NCI-H510A (cell line): ENCODE measurements around the gene BAIAP2L2.
"Not testable (repeated sequence)": the region's sequence is repeated elsewhere in the genome, so short reads cannot be mapped to it uniquely, and the experiment has no call there.

ENCODE experiments used
- DNase-seq: peaks from one replicate; lab custom pipeline; 2025; lab: John Stamatoyannopoulos, UW

The BAIAP2L2 gene

DNA sequence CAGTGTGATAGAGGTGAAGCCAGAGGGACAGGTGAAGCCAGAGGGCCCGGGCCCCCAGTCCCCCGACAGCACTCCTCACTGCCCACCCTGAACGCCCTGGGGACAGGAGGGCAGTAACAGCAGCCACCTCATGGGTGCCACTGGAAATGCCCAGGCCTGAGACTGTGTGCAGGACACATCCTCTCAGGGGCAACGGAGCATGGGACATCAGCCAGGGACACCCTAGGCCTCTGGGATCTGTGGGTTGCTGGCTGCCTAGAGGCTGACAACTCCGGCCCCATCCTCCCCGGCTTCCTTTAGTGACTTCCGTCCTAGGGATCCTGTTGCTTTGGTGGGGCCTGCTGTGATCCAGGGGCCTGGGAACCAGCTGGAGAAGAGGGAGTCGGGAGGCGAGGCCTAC, 17.4 kb upstream of the BAIAP2L2 start:
- DNase-seq = no peak

DNA sequence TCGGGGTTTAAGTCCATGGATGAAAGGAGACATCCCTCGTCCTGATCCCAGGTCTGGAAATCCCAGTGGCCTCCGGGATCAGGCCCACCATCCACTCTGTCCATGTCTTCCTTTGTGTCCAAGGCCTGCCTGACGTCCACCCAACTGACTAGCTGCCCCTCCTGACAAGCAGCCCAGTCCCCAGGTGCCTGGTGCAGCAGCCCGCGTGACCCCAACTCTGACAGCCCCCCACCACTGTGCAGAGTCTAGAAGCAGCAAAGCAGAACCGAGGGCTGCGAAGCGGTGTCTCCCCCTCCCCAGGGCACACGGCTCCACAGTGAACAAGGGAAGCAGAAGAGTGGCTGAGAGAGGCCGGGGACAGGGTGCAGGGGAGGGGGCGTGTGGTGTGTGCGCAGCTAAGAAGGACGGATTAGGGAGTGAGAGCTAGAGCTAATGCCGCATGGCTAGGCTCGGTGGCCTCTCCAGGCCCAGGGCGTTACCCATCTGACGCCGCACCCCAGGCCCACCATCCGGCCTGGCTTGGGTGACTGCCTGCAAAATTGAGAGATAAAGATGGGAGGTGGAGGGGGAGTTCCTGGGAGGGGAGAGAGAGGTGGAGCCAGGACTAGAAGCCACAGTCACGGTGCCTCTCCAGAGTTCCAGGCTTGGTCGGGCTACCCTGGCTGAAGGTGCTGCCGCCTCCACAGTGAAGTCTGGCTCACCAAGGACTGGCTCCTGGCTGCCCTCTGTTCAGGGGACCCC, 16.6 kb upstream of the BAIAP2L2 start:
- no peak for DNase-seq

DNA sequence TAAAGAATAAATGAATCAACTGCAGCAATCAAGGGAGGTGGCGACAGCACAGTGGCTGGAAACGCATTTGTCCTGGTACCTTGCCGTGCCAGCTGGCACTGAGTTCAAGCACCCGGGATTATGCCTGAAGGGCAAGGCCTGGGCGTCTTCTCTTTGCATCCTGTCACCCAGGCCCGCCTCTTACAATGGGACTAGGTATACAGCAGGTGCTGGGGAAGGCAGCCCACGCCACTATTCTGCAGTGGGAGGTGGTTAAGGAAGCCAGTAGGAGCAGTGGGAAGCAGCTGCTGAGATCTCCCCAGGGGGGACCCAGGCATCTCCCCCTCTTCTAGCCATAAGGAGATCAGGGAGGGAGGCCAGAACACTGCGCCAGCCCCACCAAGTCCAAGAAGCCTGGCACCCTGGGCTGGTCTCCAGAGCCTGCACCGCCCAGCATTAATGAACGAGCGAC, 15.3 kb upstream of the BAIAP2L2 start:
- DNase-seq = no peak

DNA sequence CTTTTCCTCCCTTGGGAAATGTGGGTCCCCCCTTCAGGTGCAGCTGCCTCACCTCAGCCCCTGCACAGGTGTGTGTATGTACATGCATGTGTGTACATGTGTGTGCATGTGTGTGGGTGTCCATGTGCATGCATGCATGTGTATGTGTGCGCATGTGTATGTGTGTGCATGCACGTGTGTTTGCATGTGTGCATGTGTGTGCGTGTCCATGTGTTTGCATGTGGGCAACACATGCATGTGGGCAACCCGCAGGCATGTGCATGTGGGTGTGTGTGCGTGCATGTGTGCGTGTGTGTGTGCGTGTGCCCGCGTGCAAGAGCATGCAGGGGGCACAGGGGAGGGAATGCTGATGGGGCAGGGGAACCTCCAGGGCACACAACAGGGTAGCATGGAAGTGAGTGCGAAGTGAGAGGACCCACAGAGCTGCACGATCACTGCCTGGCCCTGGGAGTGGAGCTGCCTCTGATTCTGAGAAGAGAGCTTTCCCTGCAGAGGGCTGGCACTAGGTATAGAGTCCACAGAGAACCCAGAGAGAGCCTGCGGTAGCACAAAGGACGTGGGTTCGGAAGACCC, 14.6 kb upstream of the BAIAP2L2 start:
- no peak for DNase-seq

DNA sequence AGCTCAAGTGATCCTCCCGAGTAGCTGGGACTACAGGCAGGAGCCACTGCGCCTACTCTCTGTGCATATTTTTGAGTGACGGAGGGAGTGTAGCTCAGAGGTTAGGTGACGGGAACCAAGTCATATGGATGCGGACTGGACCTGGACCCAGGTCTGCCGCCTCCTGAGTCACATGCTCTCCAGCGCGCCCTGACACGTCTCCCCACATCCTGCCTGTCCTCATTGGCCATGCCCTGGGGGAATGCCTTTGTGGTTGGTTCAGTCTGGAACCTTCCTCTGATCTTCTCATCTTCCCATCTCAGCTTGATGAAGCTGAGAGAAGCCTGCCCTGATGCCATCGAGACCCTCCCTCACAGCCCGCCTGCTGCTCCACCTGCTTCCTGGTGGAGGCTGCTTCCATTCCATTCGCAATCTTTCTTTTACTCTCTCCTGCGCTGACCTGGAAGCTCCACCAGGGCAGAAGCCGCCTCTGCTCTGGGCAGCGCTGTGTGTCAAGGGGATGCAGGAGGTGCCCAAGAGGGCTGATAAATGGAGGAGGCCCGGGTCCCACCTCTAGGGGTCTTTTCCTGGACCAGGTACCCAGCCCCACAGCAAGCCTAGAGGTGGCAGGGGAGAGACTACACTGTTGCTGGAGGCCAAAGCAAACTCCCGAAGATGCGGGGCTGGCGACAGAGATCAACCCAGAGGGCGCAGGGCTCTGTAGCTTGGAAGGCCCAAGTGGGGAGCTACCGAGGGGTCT, 13.9 kb upstream of the BAIAP2L2 start:
- DNase-seq = no peak

DNA sequence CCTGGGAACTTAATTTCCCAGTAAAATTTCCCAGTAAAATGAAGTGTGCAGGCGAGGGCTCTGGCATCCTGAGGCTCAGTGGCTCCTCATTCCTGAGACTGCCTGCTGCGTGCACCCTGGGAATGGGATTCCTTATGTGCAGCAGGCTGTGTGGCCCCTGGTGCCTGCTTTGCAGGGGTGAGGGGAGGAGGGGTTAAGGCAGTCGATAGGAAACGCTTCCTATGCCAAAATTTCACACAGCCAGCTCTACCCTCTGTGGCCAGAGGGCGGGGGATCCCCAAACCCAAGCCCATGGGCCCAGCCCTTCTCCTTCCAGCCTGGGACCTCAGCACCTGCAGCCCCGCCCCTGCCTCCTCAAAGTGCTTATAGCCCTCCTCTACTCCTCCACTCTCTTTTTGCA, 12.1 kb upstream of the BAIAP2L2 start:
- no peak for DNase-seq

DNA sequence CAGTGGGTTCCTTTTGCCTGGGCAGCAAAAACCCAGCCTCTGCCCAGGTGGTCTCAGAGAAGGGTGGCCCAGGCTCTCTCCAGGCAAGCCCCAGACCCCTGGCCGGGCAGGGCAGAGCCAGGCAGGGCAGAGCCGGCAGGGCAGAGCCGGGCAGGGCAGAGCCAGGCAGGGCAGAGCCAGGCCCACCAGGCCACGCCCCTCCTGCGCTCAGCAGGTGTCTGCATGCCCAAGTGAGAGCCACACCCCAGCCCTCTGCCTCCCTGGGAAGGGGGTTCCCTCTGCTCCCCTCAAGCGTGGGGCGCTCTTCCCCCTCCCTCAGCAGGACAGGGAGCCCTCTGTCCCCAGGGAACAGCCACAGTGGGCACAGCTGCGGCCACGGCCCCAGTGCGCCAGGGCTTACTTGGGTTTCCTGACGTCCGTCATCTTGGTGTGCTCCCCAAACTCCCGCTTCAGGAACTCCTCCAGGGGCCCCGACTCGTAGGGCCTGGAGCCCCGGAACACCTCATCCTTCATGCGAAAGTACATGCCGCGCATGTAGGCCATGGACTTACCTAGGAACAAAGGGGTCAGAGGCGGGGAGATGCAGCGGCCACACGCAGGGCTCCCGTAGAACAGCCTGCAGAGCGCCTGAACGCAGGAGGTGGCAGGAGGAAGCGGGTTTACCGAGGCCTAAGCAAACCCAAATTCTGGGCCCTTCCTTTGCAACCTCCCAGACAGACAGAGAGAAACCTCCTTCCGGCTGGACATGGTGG, 10.1 kb upstream of the BAIAP2L2 start:
- no peak for DNase-seq

DNA sequence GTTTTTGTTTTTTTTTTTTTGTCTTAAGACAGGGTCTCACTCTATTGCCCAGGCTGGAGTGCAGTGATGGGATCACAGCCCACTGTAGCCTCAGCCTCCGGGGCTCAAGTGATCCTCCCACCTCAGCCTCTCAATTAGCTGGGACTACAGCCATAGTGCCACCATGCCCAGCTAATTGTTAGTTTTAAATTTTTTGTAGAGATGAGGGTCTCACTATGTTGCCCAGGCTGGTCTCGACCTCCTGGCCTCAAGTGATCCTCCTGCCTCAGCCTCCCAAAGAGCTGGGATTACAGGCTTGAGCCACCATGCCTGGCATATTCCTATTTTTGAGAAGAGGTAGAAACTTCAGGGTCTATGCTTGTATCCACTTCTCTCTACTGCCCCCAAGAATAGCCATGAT, 8.3 kb upstream of the BAIAP2L2 start:
- not testable (repeated sequence) for DNase-seq

DNA sequence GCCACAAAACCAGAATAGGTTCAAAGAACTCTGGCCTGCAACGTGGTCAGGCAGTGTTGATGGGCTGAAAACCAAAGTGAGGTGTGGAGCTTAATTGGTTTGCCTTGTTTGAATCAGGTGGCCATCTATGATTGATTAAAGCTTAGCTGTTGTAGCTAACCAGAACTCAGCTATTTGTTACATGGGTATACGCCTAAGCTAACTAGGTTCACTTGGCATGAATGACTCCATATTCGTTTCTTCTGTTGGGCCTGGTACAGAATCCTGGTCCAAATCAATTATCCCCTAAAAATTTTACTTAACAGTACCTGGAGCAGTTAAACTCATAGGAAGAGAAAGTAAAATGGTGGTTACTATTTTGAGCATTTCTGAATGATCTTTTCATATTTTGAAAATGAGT, 7.7 kb upstream of the BAIAP2L2 start:
- DNase-seq = no peak

DNA sequence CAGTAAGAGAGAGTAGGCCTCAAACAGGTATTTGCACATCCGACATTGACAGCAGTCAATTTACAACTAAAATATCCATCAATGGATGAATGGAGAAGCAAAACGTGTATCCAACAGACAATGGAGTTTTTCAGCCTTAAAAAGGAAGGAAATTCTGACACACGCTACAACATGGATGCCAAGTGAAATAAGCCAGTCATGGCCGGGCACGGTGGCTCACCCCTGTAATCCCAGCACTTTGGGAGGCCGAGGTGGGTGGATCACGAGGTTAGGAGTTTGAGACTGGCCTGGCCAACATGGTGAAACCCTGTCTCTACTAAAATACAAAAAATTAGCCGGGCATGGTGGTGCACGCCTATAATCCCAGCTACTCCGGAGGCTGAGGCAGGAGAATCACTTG, 7.1 kb upstream of the BAIAP2L2 start:
- DNase-seq = not testable (repeated sequence)

DNA sequence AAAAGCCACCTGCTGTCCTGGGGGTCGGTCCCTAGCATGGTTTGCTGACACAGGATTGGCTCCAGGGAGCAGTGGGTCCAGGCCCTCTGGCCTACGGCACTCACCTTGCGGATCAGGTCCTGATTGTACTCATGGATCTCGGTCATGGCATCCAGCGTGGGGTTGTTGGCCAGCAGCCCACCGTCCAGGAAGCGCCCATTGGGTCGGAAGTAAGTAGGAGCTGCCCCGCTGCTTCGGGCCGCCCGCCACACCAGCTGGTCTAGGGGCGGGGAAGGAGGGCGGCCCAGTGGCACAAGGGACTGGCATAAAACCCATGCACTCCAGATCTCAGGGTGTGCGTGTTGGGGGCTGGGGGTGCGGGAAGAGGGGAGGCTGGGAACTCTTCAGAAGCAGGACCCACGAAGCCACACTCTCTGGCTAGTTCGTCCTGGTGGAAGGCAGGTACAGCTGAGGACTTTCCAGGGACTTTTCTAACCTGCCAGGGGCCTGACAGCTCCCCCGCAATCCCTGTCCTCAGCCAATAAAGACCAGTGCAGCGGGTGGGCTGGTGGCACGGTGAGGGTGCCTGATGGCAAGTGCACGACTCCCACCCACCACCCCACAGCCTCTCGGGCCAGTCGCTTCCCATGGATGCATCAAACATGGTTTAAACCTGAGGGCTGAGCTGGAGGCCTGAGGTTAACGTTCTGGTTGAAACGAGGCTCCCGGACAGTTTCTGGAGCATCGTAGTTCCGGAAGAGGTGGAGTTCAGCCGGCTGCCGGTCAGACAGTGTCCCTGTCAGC, 5.1 kb upstream of the BAIAP2L2 start:
- DNase-seq = no peak

DNA sequence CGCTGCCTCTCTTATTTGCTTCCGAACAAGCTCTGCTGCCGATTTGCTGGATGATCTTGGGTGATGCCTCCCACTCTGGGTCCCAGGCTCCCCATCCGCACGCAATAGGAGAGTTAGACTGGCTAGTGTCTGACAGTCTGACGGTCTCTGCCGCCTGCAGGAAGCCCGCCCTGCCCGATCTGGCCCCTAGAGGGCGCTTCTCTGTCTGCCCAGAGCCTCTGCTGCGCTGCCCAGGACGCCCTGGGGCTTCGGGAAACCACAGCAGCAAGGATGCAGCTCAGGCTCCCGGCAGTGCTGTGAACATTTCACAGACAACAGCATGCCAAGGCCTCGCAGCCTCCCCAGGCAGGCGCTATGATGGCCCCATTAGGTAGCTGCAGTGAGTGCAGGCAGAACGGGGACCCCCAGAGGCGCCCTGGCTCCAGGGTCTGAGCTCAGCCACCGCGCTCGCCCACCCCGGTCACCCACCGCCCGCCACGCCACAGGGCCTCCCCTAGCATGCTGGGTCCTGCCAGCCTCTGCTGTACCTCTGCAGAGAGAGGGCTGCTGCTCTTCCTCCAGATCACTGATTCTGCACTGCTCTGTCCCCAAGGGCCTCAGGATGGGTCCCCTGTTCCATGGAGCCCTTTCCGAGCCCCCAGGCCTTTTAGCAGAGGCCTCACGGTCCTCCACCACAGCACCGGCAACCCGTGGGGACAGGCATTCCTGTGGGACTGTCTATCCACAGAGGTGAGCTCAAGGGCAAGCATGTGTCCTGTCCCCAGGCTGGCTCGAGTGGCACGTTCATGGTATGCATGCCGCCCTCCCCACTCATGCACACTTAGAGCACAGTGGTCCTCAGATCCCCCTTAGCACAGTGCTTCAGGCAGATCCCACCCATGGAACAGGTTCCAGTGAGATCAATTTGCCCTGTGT, 4.3 kb upstream of the BAIAP2L2 start:
- peak; percentile 26 for DNase-seq

DNA sequence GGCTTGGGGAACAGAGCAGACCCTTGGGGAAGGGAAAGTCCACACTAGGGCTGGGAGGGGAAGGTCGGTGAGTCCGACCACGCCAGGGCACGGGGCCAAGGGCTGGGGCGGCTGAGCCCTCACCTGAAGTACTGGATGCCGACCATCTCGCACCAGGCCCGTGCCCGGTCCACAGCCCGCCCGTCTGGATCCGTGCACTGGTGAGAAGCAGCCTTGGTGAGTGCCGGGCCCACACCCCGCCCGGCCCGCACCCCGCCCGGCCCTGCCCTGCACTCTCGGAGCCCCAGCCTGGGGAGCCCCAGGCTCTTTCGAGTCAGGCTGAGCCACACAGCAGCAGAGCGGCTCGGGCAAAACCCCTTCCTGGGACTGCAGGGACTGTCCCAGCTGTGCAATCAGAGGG, 1.9 kb upstream of the BAIAP2L2 start:
- no peak for DNase-seq

DNA sequence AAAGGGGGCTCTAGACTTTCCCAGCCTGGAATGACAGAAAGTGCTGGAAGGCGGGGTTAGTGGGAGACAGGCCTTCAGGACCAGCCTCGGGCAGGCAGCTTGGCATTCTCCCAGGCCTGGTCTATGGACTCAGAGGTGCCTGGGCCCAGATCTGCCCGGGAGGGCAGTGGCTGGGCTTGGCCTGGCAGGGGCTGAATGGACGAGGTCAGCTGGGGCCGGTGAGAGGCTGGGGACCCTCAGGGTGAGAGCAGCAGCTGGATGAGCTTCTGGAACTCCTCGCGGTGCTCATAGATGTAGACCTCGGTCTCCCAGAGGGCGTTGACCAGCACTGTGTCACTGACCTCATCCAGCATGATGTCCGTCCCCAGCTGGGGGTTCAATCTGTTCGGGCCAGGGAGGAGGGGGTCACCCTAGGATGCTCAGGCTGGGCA, 1.5 kb upstream of the BAIAP2L2 start:
- no peak for DNase-seq

DNA sequence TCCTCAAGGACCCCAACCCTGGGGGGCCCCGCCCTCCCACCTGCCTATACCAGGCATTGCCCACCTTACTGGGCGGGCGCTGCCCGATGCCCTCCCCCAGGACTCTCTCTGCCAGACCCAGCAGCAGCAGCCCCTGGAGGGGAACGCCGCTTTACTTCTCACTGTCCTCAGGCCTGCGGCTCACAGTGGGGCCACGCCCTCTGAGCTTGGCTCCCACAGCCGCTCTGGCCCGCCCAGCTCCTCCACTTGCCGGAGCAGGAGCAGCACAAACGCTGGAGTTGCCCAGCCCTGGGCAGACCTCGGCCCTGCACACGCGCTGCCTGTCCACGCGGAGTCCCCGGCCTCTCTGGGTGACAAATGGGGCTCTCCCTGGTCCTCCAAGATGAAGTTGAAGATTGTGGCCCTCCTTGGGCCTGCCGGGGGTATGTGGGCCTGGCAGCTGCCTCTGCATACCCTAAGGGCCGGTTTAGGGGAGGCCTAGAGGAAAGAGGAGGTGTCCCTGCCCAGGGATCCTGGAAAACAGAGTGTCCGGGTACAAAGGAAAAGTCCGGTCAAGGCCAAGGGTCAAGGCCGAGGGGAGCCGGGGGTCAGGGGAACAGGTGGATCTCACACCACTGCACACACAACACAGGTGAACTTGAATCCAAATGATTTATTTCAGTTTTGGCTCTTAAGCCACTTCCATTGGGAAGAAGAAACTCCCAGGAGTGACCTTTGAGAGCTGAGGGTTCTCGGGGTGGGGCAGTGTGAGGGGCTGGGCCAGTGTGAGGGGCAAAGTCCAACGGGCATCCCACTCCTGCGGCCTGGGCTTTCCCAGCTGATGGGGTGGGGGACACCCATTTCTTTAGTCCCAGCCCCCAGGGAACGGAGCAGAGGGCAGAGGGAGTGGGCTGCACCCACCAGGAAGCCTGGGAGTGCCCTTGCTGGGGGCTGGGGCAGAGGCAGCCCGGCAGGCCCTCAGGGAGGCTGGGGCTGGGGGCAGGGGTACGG, 674 bp upstream of the BAIAP2L2 start:
- DNase-seq = no peak

DNA sequence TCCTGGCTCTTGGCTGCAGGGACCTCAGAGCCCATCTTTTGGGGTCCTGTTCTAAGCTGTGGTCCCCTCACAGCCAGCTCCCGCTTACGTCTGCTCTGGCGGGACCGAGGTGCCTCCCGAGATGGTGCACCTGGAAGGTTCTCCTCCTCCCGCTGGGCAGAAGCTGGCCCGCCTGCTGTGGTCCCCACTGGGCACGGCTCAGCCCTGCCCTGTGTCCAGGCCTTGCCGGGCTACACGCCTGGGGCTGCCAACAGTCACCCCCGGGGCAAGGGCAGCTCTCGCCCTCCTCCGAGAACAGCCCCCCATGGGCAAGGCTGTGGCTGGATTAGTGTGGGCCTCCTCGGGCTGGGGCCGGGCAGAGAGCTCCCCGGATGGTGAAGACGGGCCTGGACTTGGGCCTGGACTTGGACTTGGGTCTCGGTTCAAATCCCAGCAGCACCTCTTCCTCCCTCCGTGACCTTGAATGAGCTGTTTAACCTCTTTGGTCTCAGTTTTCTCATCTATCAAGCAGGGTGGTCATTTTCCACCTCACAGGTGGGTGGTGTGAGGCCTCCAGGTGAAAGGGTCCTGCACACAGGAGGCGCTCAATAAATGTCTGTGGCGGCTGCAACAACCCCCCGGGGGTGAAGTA, 998 bp downstream of the BAIAP2L2 start:
- DNase-seq = no peak

DNA sequence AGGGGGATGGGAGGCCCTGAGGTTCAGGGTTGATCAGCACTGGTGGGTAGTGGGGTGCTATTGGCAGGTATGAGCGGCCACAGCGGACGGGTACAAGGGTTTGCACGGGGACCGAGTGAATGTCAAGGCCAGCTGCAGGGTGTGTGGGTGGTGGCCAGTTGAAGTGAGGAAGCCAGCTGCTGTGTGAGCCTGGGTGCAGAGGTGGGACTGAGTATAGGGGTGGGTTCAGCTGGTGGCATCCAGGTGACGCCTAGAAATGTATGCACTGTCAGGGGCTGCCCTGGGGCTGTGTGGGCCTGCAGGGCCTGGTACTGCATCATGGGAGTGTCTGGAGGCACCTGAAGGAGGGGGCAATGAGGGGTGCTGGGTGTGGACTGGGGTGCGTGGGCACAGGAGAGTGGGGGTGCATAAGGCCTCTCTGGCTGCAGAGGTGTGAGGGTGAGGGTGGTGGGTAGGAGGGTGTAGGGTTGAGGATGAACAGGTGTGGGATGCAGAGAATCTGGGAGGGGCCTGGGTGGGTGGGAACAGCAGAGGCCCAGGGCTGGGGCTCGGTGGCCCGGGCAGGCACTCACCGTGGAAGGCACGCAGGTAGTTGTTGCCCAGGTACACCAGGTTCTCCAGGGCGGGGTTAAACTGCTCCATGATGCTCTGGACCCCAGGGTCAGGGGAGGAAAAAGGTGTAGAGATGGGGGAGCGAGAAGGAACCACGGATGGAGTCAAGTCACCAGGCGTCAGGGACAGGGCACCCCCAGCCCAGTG, 1.7 kb downstream of the BAIAP2L2 start:
- DNase-seq = no peak
